H9 (cell line): ENCODE measurements around the gene VPS35L. TPM values are rescaled to one million over a fixed set of nuclear protein-coding genes. Genes with fewer than 3 reads are reported as not detected.

Experiments
- DNase-seq: peaks from one replicate; pipeline ENCODE4 v3.0.0-alpha.2; 2017
- H2AFZ ChIP-seq: one replicate; pipeline ENCODE4 v1.6.1; 2013; ENCODE audit warnings: mild to moderate bottlenecking, low read length, control low read depth, moderate library complexity
- H2AK5ac ChIP-seq: 2 replicates; pipeline ENCODE4 v1.6.1; 2013; ENCODE audit warnings: low read length, control low read depth, mixed read lengths; ENCODE audit not compliant: insufficient read length
- H2BK120ac ChIP-seq: one replicate; pipeline ENCODE4 v1.6.1; 2013; ENCODE audit warnings: low read depth, mild to moderate bottlenecking, low read length, control low read depth, inconsistent platforms; ENCODE audit not compliant: poor library complexity, severe bottlenecking
- H2BK12ac ChIP-seq: 2 replicates; pipeline ENCODE4 v1.6.1; 2013; ENCODE audit warnings: low read length, control low read depth, mixed read lengths, low read depth; ENCODE audit not compliant: insufficient read length
- H2BK15ac ChIP-seq: 2 replicates; pipeline ENCODE4 v1.6.1; 2013; ENCODE audit warnings: low read depth, low read length, control low read depth
- H2BK20ac ChIP-seq: one replicate; pipeline ENCODE4 v1.6.1; 2013; ENCODE audit warnings: low read depth, mild to moderate bottlenecking, low read length, control low read depth, inconsistent platforms; ENCODE audit not compliant: poor library complexity, severe bottlenecking
- H2BK5ac ChIP-seq: 2 replicates; pipeline ENCODE4 v1.6.1; 2013; ENCODE audit warnings: low read length, control low read depth, mixed read lengths; ENCODE audit not compliant: insufficient read length
- H3K14ac ChIP-seq: 2 replicates; pipeline ENCODE4 v1.6.1; 2013; ENCODE audit warnings: low read length, control low read depth; ENCODE audit not compliant: insufficient read depth
- H3K18ac ChIP-seq: 2 replicates; pipeline ENCODE4 v1.6.1; 2013; ENCODE audit warnings: low read depth, mild to moderate bottlenecking, mixed read lengths, low read length, control low read depth; ENCODE audit not compliant: insufficient read length
- H3K23ac ChIP-seq: 2 replicates; pipeline ENCODE4 v1.6.1; 2013; ENCODE audit warnings: low read length, control low read depth, mixed read lengths, low read depth; ENCODE audit not compliant: insufficient read length
- H3K23me2 ChIP-seq: 2 replicates; pipeline ENCODE4 v1.6.1; 2013; ENCODE audit warnings: low read depth, mild to moderate bottlenecking, mixed read lengths, low read length, control low read depth; ENCODE audit not compliant: insufficient read length, poor library complexity, severe bottlenecking
- H3K27ac ChIP-seq: 2 replicates; pipeline ENCODE4 v1.5.1; 2013; ENCODE audit warnings: low read length, control low read depth, mixed read lengths, low read depth; ENCODE audit not compliant: insufficient read length
- H3K27me3 ChIP-seq: 2 replicates; pipeline ENCODE4 v1.6.1; 2013; ENCODE audit warnings: low read length, control low read depth, inconsistent platforms; ENCODE audit not compliant: insufficient read depth
- H3K4ac ChIP-seq: 2 replicates; pipeline ENCODE4 v1.6.1; 2013; ENCODE audit warnings: low read depth, mild to moderate bottlenecking, control low read depth, inconsistent platforms, low read length, moderate library complexity
- H3K4me1 ChIP-seq: 2 replicates; pipeline ENCODE4 v1.6.1; 2013; ENCODE audit warnings: low read length, control low read depth, inconsistent platforms; ENCODE audit not compliant: insufficient read depth
- H3K4me2 ChIP-seq: 2 replicates; pipeline ENCODE4 v1.6.1; 2013; ENCODE audit warnings: low read length, control low read depth, mixed read lengths; ENCODE audit not compliant: insufficient read length, insufficient read depth
- H3K56ac ChIP-seq: 2 replicates; pipeline ENCODE4 v1.6.1; 2013; ENCODE audit warnings: low read depth, mild to moderate bottlenecking, mixed read lengths, low read length, control low read depth; ENCODE audit not compliant: insufficient read length
- H3K79me1 ChIP-seq: 2 replicates; pipeline ENCODE4 v1.6.1; 2013; ENCODE audit warnings: low read depth, mild to moderate bottlenecking, moderate library complexity, low read length, control low read depth, inconsistent platforms; ENCODE audit not compliant: insufficient read depth, poor library complexity, severe bottlenecking
- H3K79me2 ChIP-seq: 2 replicates; pipeline ENCODE4 v1.6.1; 2013; ENCODE audit warnings: low read length, control low read depth, inconsistent platforms; ENCODE audit not compliant: insufficient read depth
- H3K9ac ChIP-seq: 2 replicates; pipeline ENCODE4 v1.6.1; 2013; ENCODE audit warnings: low read length, control low read depth, mixed read lengths; ENCODE audit not compliant: insufficient read length; ENCODE audit errors: extremely low read depth
- H3K9me3 ChIP-seq: one replicate; pipeline ENCODE4 v1.6.1; 2013; ENCODE audit warnings: low read depth, low read length, inconsistent platforms; ENCODE audit not compliant: control insufficient read depth
- H3T11ph ChIP-seq: one replicate; pipeline ENCODE4 v1.6.1; 2013; ENCODE audit warnings: mild to moderate bottlenecking, low read length, control low read depth, inconsistent platforms
- H4K20me1 ChIP-seq: one replicate; pipeline ENCODE4 v1.6.1; 2013; ENCODE audit not compliant: control insufficient read depth, insufficient read length, insufficient read depth
- H4K5ac ChIP-seq: 2 replicates; pipeline ENCODE4 v1.6.1; 2013; ENCODE audit warnings: low read depth, mild to moderate bottlenecking, mixed read lengths, low read length, control low read depth; ENCODE audit not compliant: insufficient read length
- H4K8ac ChIP-seq: replicated peaks from 2 replicates; pipeline ENCODE4 v1.6.1; 2013; ENCODE audit warnings: low read length, control low read depth, mixed read lengths, low read depth; ENCODE audit not compliant: insufficient read length
- H4K91ac ChIP-seq: 2 replicates; pipeline ENCODE4 v1.6.1; 2013; ENCODE audit warnings: low read depth, mild to moderate bottlenecking, moderate library complexity, mixed read lengths, low read length, control low read depth; ENCODE audit not compliant: insufficient read length
- H3K27ac Mint-ChIP-seq, 3 experiments: 2 replicates in 2 of 3; 3 replicates in 1 of 3; pipeline ENCODE4 v1.8.0; 2020 to 2021; ENCODE audit warnings: mixed read lengths in 3 of 3, mild to moderate bottlenecking in 1 of 3, moderate library complexity in 1 of 3
- H3K27me3 Mint-ChIP-seq: 2 replicates; pipeline ENCODE4 v1.8.0; 2021; ENCODE audit warnings: low read depth, mild to moderate bottlenecking, moderate library complexity, mixed read lengths
- H3K36me3 Mint-ChIP-seq, 3 experiments: 2 replicates in 2 of 3; 3 replicates in 1 of 3; pipeline ENCODE4 v1.8.0; 2020 to 2021; ENCODE audit warnings: low read depth in 3 of 3, mixed read lengths in 3 of 3; ENCODE audit not compliant: insufficient read depth in 1 of 3
- H3K4me1 Mint-ChIP-seq, 2 experiments: 2 replicates each; pipeline ENCODE4 v1.8.0; 2020; ENCODE audit warnings: mixed read lengths in 2 of 2
- H3K4me3 Mint-ChIP-seq, 2 experiments: 2 replicates in 1 of 2; 3 replicates in 1 of 2; pipeline ENCODE4 v1.8.0; 2020 to 2021; ENCODE audit warnings: mild to moderate bottlenecking in 2 of 2, mixed read lengths in 2 of 2, moderate library complexity in 1 of 2
- H3K9me3 Mint-ChIP-seq, 2 experiments: 2 replicates in 1 of 2; 3 replicates in 1 of 2; pipeline ENCODE4 v1.8.0; 2020; ENCODE audit warnings: mild to moderate bottlenecking in 2 of 2, mixed read lengths in 2 of 2, moderate library complexity in 1 of 2
- whole genome bisulfite sequencing: extraction: QIAGEN DNeasy Blood & Tissue Kit; methylation state at CpG from one replicate; pipeline ENCODE4 v1.1.7; 2013; ENCODE audit warnings: missing lambda C conversion rate, low lambda C conversion rate, mixed read lengths; ENCODE audit not compliant: insufficient read length; ENCODE audit errors: extremely low coverage; 5-methylcytosine and 5-hydroxymethylcytosine counted together
- total RNA-seq: library from RNA; stranded (reverse); gene quantifications from 2 replicates; pipeline ENCODE4 v1.2.1, GENCODE V29; 2021
- TF ChIP-seq, protein P1 (sequence below): fragments of 200-600 bp; sonication (generic); conservative IDR thresholded peaks from 3 replicates; pipeline ENCODE4 v1.8.0; 2021; ENCODE audit warnings: antibody characterized with exemption, mild to moderate bottlenecking

VPS35L gene
- total RNA-seq, 1 experiment from 2014 or later = 58.4 TPM

DNA sequence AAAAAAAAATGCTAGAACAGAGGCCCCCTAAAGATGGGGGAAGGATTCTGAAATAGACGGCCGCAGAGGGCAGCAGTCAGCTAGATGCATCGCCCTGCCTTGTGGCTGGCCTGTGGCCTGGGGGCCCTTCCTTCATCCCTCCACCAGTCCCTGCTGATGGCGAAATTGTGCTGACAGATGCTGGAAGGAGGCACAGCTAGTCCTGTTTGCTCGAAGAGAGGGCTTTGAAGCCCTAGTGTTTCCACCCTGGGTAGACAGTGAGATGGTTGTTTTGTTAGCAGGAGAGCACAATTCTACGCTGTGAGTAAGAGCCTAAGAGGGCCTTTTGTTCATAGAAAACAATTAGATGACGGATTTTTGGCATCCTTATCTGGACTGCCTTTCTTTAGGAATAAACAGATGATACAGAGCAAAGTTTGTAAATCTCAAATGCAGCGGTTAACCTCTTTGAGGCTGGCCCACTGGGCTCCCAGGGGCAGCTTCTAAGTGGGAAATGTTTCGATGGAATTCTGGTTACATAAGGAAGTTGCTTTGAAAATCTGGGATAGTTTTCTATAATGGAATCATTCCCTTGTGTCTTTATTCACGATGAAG is 23.0 kb downstream of the VPS35L start:
- no peak overlapping the region for H2BK5ac ChIP-seq
- 0 out of 4 replicates have a peak, but pooled peaks cover 0 to 2% of the 10 kb centered on the region in 2 experiments for H3K4me1 Mint-ChIP-seq
- DNase-seq = no peak

More for the DNA sequence above, 23.0 kb downstream of the VPS35L start:
- H3K79me1 ChIP-seq = no peaks in the 10 kb centered on the region
- H3K23ac ChIP-seq = no peak overlapping the region
- H3K56ac ChIP-seq = no peak overlapping the region
- no peak overlapping the region for H4K91ac ChIP-seq
- no peaks in the 10 kb centered on the region for H3K9me3 ChIP-seq
- H3T11ph ChIP-seq = no peak overlapping the region
- H3K14ac ChIP-seq = no peak overlapping the region
- H2BK120ac ChIP-seq = no peak overlapping the region
- Mint-ChIP-seq H3K9me3 (peaks cover 7 to 8% of the 10 kb centered on the region in 2 experiments), H3K27ac (no peak overlapping the region), H3K36me3 (peaks cover 65 to 87% (median 78%) of the 10 kb centered on the region in 3 experiments), H3K4me3 (no peak overlapping the region), H3K27me3 (no peaks in the 10 kb centered on the region)
- H2AFZ ChIP-seq = no peak overlapping the region
- H2BK15ac ChIP-seq = no peak overlapping the region
- no peaks in the 10 kb centered on the region for H3K27me3 ChIP-seq
- H3K4ac ChIP-seq = no peak overlapping the region
- H3K4me1 ChIP-seq = no peaks in the 10 kb centered on the region
- H2BK12ac ChIP-seq = no peak overlapping the region
- H2BK20ac ChIP-seq = no peak overlapping the region
- H3K9ac ChIP-seq = no peak overlapping the region
- H4K8ac ChIP-seq = no peak overlapping the region
- H3K23me2 ChIP-seq = no peaks in the 10 kb centered on the region
- H3K4me2 ChIP-seq = no peak overlapping the region
- H3K27ac ChIP-seq = no peak overlapping the region
- no CpG with 5 or more reads among the region's 10 CpGs for WGBS
- no peaks in the 10 kb centered on the region for H4K20me1 ChIP-seq
- H4K5ac ChIP-seq = no peak overlapping the region
- H3K79me2 ChIP-seq = no peaks in the 10 kb centered on the region
- TF ChIP-seq, protein P1, sequence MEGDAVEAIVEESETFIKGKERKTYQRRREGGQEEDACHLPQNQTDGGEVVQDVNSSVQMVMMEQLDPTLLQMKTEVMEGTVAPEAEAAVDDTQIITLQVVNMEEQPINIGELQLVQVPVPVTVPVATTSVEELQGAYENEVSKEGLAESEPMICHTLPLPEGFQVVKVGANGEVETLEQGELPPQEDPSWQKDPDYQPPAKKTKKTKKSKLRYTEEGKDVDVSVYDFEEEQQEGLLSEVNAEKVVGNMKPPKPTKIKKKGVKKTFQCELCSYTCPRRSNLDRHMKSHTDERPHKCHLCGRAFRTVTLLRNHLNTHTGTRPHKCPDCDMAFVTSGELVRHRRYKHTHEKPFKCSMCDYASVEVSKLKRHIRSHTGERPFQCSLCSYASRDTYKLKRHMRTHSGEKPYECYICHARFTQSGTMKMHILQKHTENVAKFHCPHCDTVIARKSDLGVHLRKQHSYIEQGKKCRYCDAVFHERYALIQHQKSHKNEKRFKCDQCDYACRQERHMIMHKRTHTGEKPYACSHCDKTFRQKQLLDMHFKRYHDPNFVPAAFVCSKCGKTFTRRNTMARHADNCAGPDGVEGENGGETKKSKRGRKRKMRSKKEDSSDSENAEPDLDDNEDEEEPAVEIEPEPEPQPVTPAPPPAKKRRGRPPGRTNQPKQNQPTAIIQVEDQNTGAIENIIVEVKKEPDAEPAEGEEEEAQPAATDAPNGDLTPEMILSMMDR = no peak
- no peak overlapping the region for H3K18ac ChIP-seq
- H2AK5ac ChIP-seq = no peak overlapping the region
